Right atrium auricular region (tissue), 2 donors: ENCODE data around the gene SARDH. TPM values are rescaled to one million over a fixed set of nuclear protein-coding genes. Genes with fewer than 3 reads are reported as not detected.

ENCODE experiments used
- DNase-seq: peaks from one replicate; pipeline ENCODE4 v3.0.0-alpha.2; 2019; ENCODE audit warnings: low spot score
- H3K27ac ChIP-seq, 2 donors: fragments of 200-600 bp; sonication (generic); 1 replicate in 1 of 2; 2 replicates in 1 of 2; pipeline ENCODE4 v1.5.1; 2016 to 2019
- H3K27me3 ChIP-seq, 2 donors: fragments of 200-600 bp; sonication (generic); one replicate each; pipeline versions ENCODE4 v1.5.1 to v1.6.0; 2017 to 2019
- H3K36me3 ChIP-seq: fragments of 200-600 bp; sonication (generic); one replicate; pipeline ENCODE4 v1.5.1; 2016
- H3K4me1 ChIP-seq, 2 donors: fragments of 200-600 bp; sonication (generic); one replicate each; pipeline versions ENCODE4 v1.5.1 to v1.6.0; 2017 to 2019
- H3K4me3 ChIP-seq, 2 donors: fragments of 200-600 bp; sonication (generic); 1 replicate in 1 of 2; 2 replicates in 1 of 2; pipeline ENCODE4 v1.5.1; 2017 to 2019; ENCODE audit warnings: mild to moderate bottlenecking in 1 of 2, moderate library complexity in 1 of 2
- H3K9me3 ChIP-seq, 2 donors: fragments of 200-600 bp; sonication (generic); one replicate each; pipeline ENCODE4 v1.5.1; 2019
- CTCF ChIP-seq, 2 donors: fragments of 200-600 bp; sonication (generic); IDR thresholded peaks; one replicate each; pipeline ENCODE4 v1.5.1; 2019; ENCODE audit warnings: antibody characterized with exemption in 2 of 2
- total RNA-seq, 2 donors: library from RNA; depleted of rRNA; stranded (reverse); fragments of >200 nt; gene quantifications; one replicate each; pipeline ENCODE4 v1.1.0, GENCODE V29; 2016

SARDH gene
- total RNA-seq, 2 donors from 2014 or later = 0.63 to 0.94 TPM

GRCh38 chr9:133734590-133735414 lies 3.4 kb downstream of the SARDH start:
- DNase-seq = no peak
- H3K27ac ChIP-seq = no peak overlapping the region
- no peaks in the 10 kb centered on the region for H3K36me3 ChIP-seq

DNA sequence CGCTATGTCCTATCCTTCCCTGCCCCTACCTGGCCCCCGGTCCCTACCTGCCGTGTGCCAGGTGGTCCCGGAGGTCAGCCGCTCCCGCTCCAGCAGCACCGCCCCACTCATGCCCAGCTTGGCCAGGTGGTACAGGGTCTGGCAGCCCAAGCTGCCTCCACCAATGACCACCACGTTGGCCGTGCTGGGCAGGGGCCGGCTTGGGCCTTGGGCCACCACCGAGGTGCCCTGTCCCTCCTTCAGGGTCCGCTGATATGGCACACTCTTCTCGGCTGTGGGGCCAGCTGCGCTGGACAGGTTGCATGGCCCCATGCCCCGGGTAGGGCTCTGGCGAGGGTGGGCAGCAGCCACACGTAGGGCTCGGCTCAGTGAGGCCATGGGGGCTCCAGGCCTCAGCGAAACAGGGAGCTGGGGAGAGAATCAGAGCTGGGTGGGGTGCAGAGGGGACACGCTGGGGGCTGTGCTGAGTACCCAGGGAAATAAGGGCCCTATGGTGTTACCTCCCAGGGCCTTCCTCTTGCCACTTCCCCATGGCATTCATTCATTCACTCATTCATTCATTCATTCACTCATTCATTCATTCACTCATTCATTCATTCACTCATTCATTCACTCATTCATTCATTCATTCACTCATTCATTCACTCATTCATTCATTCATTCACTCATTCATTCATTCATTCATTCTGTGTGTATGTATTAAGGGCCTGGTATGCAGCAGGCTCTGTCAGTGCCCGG lies 4.2 kb downstream of the SARDH start:
- no peak overlapping the region for H3K27ac ChIP-seq
- no peak for DNase-seq
- no peak for TF ChIP-seq CTCF (IDR thresholded peaks at IDR 0.05)

More at GRCh38 chr9:133734590-133735414, 3.4 kb downstream of the SARDH start:
- no peaks in the 10 kb centered on the region for H3K9me3 ChIP-seq
- H3K27me3 ChIP-seq = no peaks in the 10 kb centered on the region
- H3K4me3 ChIP-seq = no peak overlapping the region
- TF ChIP-seq CTCF (IDR thresholded peaks at IDR 0.05) = no peak
- H3K4me1 ChIP-seq = peaks cover 0 to 14% of the 10 kb centered on the region in 2 donors

DNA sequence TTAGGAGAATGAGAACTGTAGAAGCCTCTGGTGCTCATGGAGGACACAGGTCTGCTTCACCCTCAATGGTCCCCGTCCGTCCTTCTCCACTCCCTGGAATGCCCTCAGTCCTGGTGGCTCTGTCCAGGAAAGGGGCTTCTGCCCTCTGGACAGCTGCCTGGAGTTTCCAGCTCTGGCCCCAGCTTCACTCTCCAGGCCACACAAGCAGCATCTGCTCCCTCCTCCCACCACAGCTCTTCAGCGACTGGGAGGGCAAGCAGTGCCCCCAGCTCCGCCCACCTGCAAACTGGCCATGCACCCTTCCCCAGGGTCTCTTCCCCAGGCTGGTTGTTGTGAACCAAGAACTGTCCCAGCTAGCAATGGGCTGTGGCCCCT lies 4.7 kb downstream of the SARDH start:
- Histone ChIP-seq H3K4me3 (no peak overlapping the region), H3K27ac (no peak overlapping the region), H3K4me1 (peaks cover 0 to 12% of the 10 kb centered on the region in 2 donors), H3K9me3 (no peaks in the 10 kb centered on the region), H3K36me3 (no peaks in the 10 kb centered on the region), H3K27me3 (no peaks in the 10 kb centered on the region)
- TF ChIP-seq CTCF (IDR thresholded peaks at IDR 0.05) = no peak
- DNase-seq = no peak

More for the DNA sequence above, 4.2 kb downstream of the SARDH start:
- H3K4me1 ChIP-seq = peaks cover 0 to 14% of the 10 kb centered on the region in 2 donors
- no peaks in the 10 kb centered on the region for H3K36me3 ChIP-seq
- H3K9me3 ChIP-seq = no peaks in the 10 kb centered on the region
- H3K4me3 ChIP-seq = no peak overlapping the region
- no peaks in the 10 kb centered on the region for H3K27me3 ChIP-seq

DNA sequence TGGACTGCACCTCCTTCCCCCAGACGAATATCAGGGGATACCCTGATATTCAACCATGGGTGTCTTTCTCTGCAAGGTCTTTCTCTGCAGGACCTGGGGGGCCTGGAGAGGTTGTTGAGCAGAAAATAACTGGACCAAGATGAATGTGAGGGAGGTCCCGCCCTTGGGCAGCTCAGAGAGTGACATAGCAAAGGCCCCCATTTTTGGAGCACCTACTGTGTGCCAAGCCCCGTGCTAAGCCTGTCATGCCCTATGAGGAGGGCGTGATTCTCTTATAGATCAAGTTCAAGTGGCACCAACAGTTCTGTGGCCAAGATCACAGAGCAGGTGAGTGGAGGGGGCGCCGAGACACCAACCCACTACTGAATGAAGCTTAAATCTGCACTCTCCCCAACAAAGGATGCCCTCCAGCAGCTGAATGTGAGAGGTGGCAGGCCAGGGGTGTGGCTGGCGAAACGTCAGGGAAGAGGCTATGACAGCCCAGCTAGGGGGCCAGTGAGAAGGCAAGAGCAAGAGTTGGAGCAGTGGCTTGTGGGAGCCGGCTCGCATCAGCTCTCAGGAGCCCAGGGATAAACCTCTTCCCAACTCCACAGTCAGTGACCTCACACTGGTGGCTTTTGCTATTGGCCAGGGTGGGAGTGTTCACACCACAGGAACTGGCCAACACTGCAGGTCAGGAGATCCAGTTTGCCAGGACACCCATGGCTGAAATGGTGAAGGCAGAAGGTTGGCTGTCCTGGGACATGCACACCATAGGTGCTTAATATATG lies 5.3 kb downstream of the SARDH start:
- H3K4me1 ChIP-seq = peaks cover 0 to 6% of the 10 kb centered on the region in 2 donors
- TF ChIP-seq CTCF (IDR thresholded peaks at IDR 0.05) = no peak
- no peak overlapping the region for H3K4me3 ChIP-seq
- no peak overlapping the region for H3K27ac ChIP-seq
- no peaks in the 10 kb centered on the region for H3K27me3 ChIP-seq
- no peaks in the 10 kb centered on the region for H3K36me3 ChIP-seq
- no peak for DNase-seq
- H3K9me3 ChIP-seq = no peaks in the 10 kb centered on the region

DNA sequence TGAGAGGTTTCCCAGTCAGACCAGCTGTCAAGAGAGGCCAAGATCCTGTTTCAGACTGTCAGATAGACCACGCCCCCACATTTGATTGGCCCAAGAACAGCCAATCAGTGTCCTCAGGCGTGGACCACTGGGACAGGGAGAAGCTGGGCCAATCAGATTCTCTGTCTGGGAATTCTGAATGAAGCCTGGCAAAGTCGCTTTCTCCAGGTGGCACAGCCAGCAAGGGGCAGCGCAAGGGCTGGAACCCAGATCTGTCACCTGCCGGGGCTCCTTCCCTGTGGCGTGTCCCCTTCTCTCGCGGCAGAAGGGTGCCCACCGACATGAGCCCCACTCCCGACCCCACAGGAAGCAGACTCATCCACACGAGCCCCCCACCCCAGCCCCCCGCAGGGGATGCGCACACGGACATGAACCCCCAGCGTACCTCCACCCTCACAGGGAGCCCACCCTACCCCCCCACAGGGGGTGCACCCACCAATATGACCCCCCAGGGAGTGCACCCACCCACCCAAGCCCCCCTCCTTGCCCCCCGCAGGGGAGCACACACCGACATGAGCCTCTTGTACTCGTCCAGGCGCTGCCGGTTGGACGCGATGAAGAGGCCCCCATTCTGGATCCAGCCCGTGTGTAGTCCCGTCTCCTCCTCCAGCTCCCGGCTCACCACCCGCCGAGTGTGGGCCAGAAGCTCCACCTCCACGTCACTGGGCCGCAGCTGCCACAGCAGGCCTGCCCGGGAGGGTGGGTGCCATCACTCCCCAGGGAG lies 6.1 kb downstream of the SARDH start:
- DNase-seq = no peak
- H3K36me3 ChIP-seq = no peaks in the 10 kb centered on the region
- no peak for TF ChIP-seq CTCF (IDR thresholded peaks at IDR 0.05)
- no peaks in the 10 kb centered on the region for H3K27me3 ChIP-seq
- no peak overlapping the region for H3K4me3 ChIP-seq
- H3K4me1 ChIP-seq = no peaks in the 10 kb centered on the region
- no peaks in the 10 kb centered on the region for H3K9me3 ChIP-seq
- H3K27ac ChIP-seq = no peak overlapping the region
